Measurements from ENCODE around the gene RPRD1B.

The RPRD1B gene

GRCh38 chr20:37988306-37988954 is 45.1 kb upstream of the RPRD1B start:
- H3K4me3 ChIP-seq (ENCODE audit: low read depth, low read length): no peak overlapping the region
- DNase-seq (ENCODE audit: low read depth): no peak
- in situ Hi-C loops (cut with HindIII; ENCODE audit: low sequenced_read_pairs): no loop called here
- TF ChIP-seq CTCF (IDR thresholded peaks at IDR 0.05; ENCODE audit: low read depth, low read length, missing control alignments): no peak

- H3K4me3 ChIP-seq (ENCODE audit: low read depth, low read length): no peak overlapping the region
- in situ Hi-C loops (cut with HindIII; ENCODE audit: low sequenced_read_pairs): no loop called here
- no peak for TF ChIP-seq CTCF (IDR thresholded peaks at IDR 0.05; ENCODE audit: low read depth, low read length, missing control alignments)
- no peak for DNase-seq (ENCODE audit: low read depth)
These were observed 43.8 kb upstream of the RPRD1B start for GRCh38 chr20:37989601-37990295.

- DNase-seq (ENCODE audit: low read depth): no peak
- H3K4me3 ChIP-seq (ENCODE audit: low read depth, low read length): no peak overlapping the region
These were observed 42.9 kb upstream of the RPRD1B start for GRCh38 chr20:37990571-37991151.

GRCh38 chr20:37991157-37991866 is 42.2 kb upstream of the RPRD1B start:
- in situ Hi-C loops (cut with HindIII; ENCODE audit: low sequenced_read_pairs): no loop called here
- DNase-seq (ENCODE audit: low read depth): no peak
- H3K4me3 ChIP-seq (ENCODE audit: low read depth, low read length): no peak overlapping the region
- TF ChIP-seq CTCF (IDR thresholded peaks at IDR 0.05; ENCODE audit: low read depth, low read length, missing control alignments): no peak

More at GRCh38 chr20:37990571-37991151, 42.9 kb upstream of the RPRD1B start:
- in situ Hi-C loops (cut with HindIII; ENCODE audit: low sequenced_read_pairs): no loop called here
- TF ChIP-seq CTCF (IDR thresholded peaks at IDR 0.05; ENCODE audit: low read depth, low read length, missing control alignments): no peak

- in situ Hi-C loops (cut with HindIII; ENCODE audit: low sequenced_read_pairs): no loop called here
- TF ChIP-seq CTCF (IDR thresholded peaks at IDR 0.05; ENCODE audit: low read depth, low read length, missing control alignments): no peak
- H3K4me3 ChIP-seq (ENCODE audit: low read depth, low read length): no peak overlapping the region
- DNase-seq (ENCODE audit: low read depth): no peak
These were observed 41.6 kb upstream of the RPRD1B start for GRCh38 chr20:37991908-37992307.

- no peak overlapping the region for H3K4me3 ChIP-seq (ENCODE audit: low read depth, low read length)
- peak; percentile 51 for TF ChIP-seq CTCF (IDR thresholded peaks at IDR 0.05; ENCODE audit: low read depth, low read length, missing control alignments)
- in situ Hi-C loops (cut with HindIII; ENCODE audit: low sequenced_read_pairs): no loop called here
- DNase-seq (ENCODE audit: low read depth): peak; percentile 70
These were observed 40.6 kb upstream of the RPRD1B start for GRCh38 chr20:37992802-37993409.

Data from astrocyte of the cerebellum (primary cell).